Daoy (cell line): ENCODE data around the gene TMEM221. TPM values are rescaled to one million over a fixed set of nuclear protein-coding genes. Genes with fewer than 3 reads are reported as not detected.

ENCODE experiments used
- DNase-seq: peaks from one replicate; pipeline ENCODE4 v3.0.0-alpha.2; 2015; ENCODE audit warnings: low read depth
- total RNA-seq: library from RNA; depleted of rRNA; stranded (reverse); fragments of >200 nt; shearing (Covaris generic); gene quantifications from 2 replicates; pipeline ENCODE4 v1.2.3, GENCODE V29; 2014

The TMEM221 gene
- total RNA-seq, 1 experiment from 2014 or later = not detected

- no peak for DNase-seq
Observed at GRCh38 chr19:17445526-17446165, 2.8 kb downstream of the TMEM221 start.

GRCh38 chr19:17441241-17442021 lies 7.0 kb downstream of the TMEM221 start:
- peak; percentile 39 for DNase-seq

- no peak for DNase-seq
Observed at GRCh38 chr19:17436874-17437267, 11.6 kb downstream of the TMEM221 start.

- no peak for DNase-seq
Observed at GRCh38 chr19:17436094-17436873, 12.2 kb downstream of the TMEM221 start.

GRCh38 chr19:17435218-17435617 lies 13.2 kb downstream of the TMEM221 start:
- DNase-seq = no peak

GRCh38 chr19:17431417-17431816 lies 17.1 kb downstream of the TMEM221 start:
- DNase-seq = no peak

GRCh38 chr19:17429641-17430113 lies 18.8 kb downstream of the TMEM221 start:
- DNase-seq = no peak

GRCh38 chr19:17424743-17425365 lies 23.6 kb downstream of the TMEM221 start:
- DNase-seq = peak; percentile 59

- no peak for DNase-seq
Observed at GRCh38 chr19:17423429-17424208, 24.8 kb downstream of the TMEM221 start.

- no peak for DNase-seq
Observed at GRCh38 chr19:17421942-17422341, 26.5 kb downstream of the TMEM221 start.

- peak; percentile 63 for DNase-seq
Observed at GRCh38 chr19:17420475-17420924, 28.0 kb downstream of the TMEM221 start.

GRCh38 chr19:17419621-17420474 lies 28.6 kb downstream of the TMEM221 start, which contains the start of gene MVB12A:
TSS of gene MVB12A (plus strand) at chr19:17420047. CDS start at chr19:17420136, 89 bp downstream.
- peak; percentile 100 for DNase-seq

GRCh38 chr19:17419154-17419620 lies 29.3 kb downstream of the TMEM221 start:
- peak; percentile 29 for DNase-seq

GRCh38 chr19:17418710-17419109 lies 29.8 kb downstream of the TMEM221 start:
- DNase-seq = no peak

GRCh38 chr19:17415121-17415520 lies 33.3 kb downstream of the TMEM221 start:
- DNase-seq = no peak

GRCh38 chr19:17414097-17414496 lies 34.4 kb downstream of the TMEM221 start:
- no peak for DNase-seq

- DNase-seq = no peak
Observed at GRCh38 chr19:17411801-17412200, 36.7 kb downstream of the TMEM221 start.

- no peak for DNase-seq
Observed at GRCh38 chr19:17409990-17410389, 38.5 kb downstream of the TMEM221 start.

- DNase-seq = no peak
Observed at GRCh38 chr19:17406887-17407196, 41.6 kb downstream of the TMEM221 start.
